Mononuclear cell (primary cell): ENCODE results near the gene CD151. TPM values are rescaled to one million over a fixed set of nuclear protein-coding genes. Genes with fewer than 3 reads are reported as not detected.

Source experiments
- H3K27me3 ChIP-seq: 2 replicates; pipeline ENCODE4 v1.6.0; 2011; ENCODE audit warnings: low read length, control low read depth; ENCODE audit not compliant: insufficient read depth
- H3K4me1 ChIP-seq: 2 replicates; pipeline ENCODE4 v1.5.1; 2011; ENCODE audit warnings: mild to moderate bottlenecking, low read length, control low read depth; ENCODE audit not compliant: insufficient read depth
- H3K4me3 ChIP-seq: 2 replicates; pipeline ENCODE4 v1.5.1; 2011; ENCODE audit warnings: mild to moderate bottlenecking, low read length, moderate library complexity
- H3K9me3 ChIP-seq: 2 replicates; pipeline ENCODE4 v1.5.1; 2011; ENCODE audit warnings: low read depth, mild to moderate bottlenecking, control low read depth, low read length
- total RNA-seq: library from RNA; depleted of rRNA; stranded (reverse); fragments of >200 nt; gene quantifications from one replicate; pipeline ENCODE4 v1.2.3, GENCODE V29; 2012

The CD151 gene
- total RNA-seq, 1 donor: 28.5 TPM

GRCh38 chr11:819129-819931, 13.4 kb upstream of the CD151 start:
- Histone ChIP-seq H3K27me3 (no peaks in the 10 kb centered on the region), H3K4me1 (peaks cover 38% of the 10 kb centered on the region), H3K4me3 (peak overlapping the region; percentile 81), H3K9me3 (no peaks in the 10 kb centered on the region)

GRCh38 chr11:819943-820649, 12.7 kb upstream of the CD151 start:
- Histone ChIP-seq H3K4me3 (peak overlapping the region; percentile 81), H3K9me3 (no peaks in the 10 kb centered on the region), H3K27me3 (no peaks in the 10 kb centered on the region), H3K4me1 (peaks cover 38% of the 10 kb centered on the region)

- Histone ChIP-seq H3K4me1 (peaks cover 45% of the 10 kb centered on the region), H3K27me3 (no peaks in the 10 kb centered on the region), H3K4me3 (peak overlapping the region; percentile 81), H3K9me3 (no peaks in the 10 kb centered on the region)
Observed at GRCh38 chr11:820655-821511, 11.9 kb upstream of the CD151 start.

- Histone ChIP-seq H3K4me1 (peaks cover 53% of the 10 kb centered on the region), H3K27me3 (no peaks in the 10 kb centered on the region), H3K9me3 (no peaks in the 10 kb centered on the region), H3K4me3 (peak overlapping the region; percentile 81)
Observed at GRCh38 chr11:821512-822371, 11.0 kb upstream of the CD151 start.

GRCh38 chr11:823441-824291, 9.1 kb upstream of the CD151 start:
- Histone ChIP-seq H3K4me3 (no peak overlapping the region), H3K27me3 (peaks cover 3% of the 10 kb centered on the region), H3K4me1 (peaks cover 68% of the 10 kb centered on the region), H3K9me3 (no peaks in the 10 kb centered on the region)

- Histone ChIP-seq H3K4me3 (no peak overlapping the region), H3K4me1 (peaks cover 71% of the 10 kb centered on the region), H3K27me3 (peaks cover 10% of the 10 kb centered on the region), H3K9me3 (no peaks in the 10 kb centered on the region)
Observed at GRCh38 chr11:824292-824880, 8.4 kb upstream of the CD151 start.

GRCh38 chr11:824942-825341, 7.8 kb upstream of the CD151 start:
- peaks cover 16% of the 10 kb centered on the region for H3K27me3 ChIP-seq
- H3K4me1 ChIP-seq: peaks cover 77% of the 10 kb centered on the region
- no peaks in the 10 kb centered on the region for H3K9me3 ChIP-seq
- H3K4me3 ChIP-seq: no peak overlapping the region

GRCh38 chr11:825366-826226, 7.2 kb upstream of the CD151 start:
- H3K4me1 ChIP-seq: peaks cover 78% of the 10 kb centered on the region
- H3K4me3 ChIP-seq: no peak overlapping the region
- peaks cover 23% of the 10 kb centered on the region for H3K27me3 ChIP-seq
- no peaks in the 10 kb centered on the region for H3K9me3 ChIP-seq

- Histone ChIP-seq H3K4me1 (peaks cover 78% of the 10 kb centered on the region), H3K27me3 (peaks cover 29% of the 10 kb centered on the region), H3K4me3 (no peak overlapping the region), H3K9me3 (no peaks in the 10 kb centered on the region)
Observed at GRCh38 chr11:826227-826621, 6.5 kb upstream of the CD151 start.

- Histone ChIP-seq H3K27me3 (peaks cover 35% of the 10 kb centered on the region), H3K4me3 (peak overlapping the region; percentile 35), H3K4me1 (peaks cover 75% of the 10 kb centered on the region), H3K9me3 (no peaks in the 10 kb centered on the region)
Observed at GRCh38 chr11:826836-827145, 6.0 kb upstream of the CD151 start.

- no peaks in the 10 kb centered on the region for H3K9me3 ChIP-seq
- peaks cover 37% of the 10 kb centered on the region for H3K27me3 ChIP-seq
- H3K4me3 ChIP-seq: peak overlapping the region; percentile 35
- peaks cover 73% of the 10 kb centered on the region for H3K4me1 ChIP-seq
Observed at GRCh38 chr11:827146-827896, 5.4 kb upstream of the CD151 start.

- peaks cover 71% of the 10 kb centered on the region for H3K4me1 ChIP-seq
Observed at GRCh38 chr11:827897-828192, 4.9 kb upstream of the CD151 start, which contains the start of gene CRACR2B. CRACR2B (plus strand) TSS chr11:827919; CDS start chr11:828608, 689 bp downstream.

More at GRCh38 chr11:827897-828192, 4.9 kb upstream of the CD151 start, which contains the start of gene CRACR2B:
- H3K4me3 ChIP-seq: peak within 1 kb of the TSS; percentile 35
- H3K27me3 ChIP-seq: peaks cover 37% of the 10 kb centered on the region
- H3K9me3 ChIP-seq: no peaks in the 10 kb centered on the region
